Caco-2 (cell line): ENCODE results near the gene ECE1. TPM values are rescaled to one million over a fixed set of nuclear protein-coding genes. Genes with fewer than 3 reads are reported as not detected.

Experiments used
- BruUV-seq: library from RNA; stranded (reverse); fragments of 400-500 nt; replicated peaks from 2 replicates; lab custom pipeline; 2021; lab: Mats Ljungman, UMichigan
- CTCF ChIA-PET: fragments of 300-600 bp; sonication (Branson Sonifier 250); formaldehyde crosslinking; loops from one replicate; lab custom pipeline; 2022; ENCODE audit warnings: antibody characterized with exemption; lab: Charles Lee
- POLR2A ChIA-PET: fragments of 300-600 bp; sonication (Branson Sonifier 250); formaldehyde crosslinking; loops from one replicate; lab custom pipeline; 2022; ENCODE audit warnings: antibody characterized with exemption; lab: Charles Lee
- DNase-seq, 2 experiments: peaks; one replicate each; pipeline versions ENCODE4 v3.0.0 to v3.0.0-alpha.2; 2020 to 2022
- H3K27me3 ChIP-seq: replicated peaks from 2 replicates; pipeline ENCODE4 v1.6.0; 2011; ENCODE audit warnings: low read length; ENCODE audit not compliant: control insufficient read depth, insufficient read depth
- H3K36me3 ChIP-seq: 2 replicates; pipeline ENCODE4 v1.5.1; 2011; ENCODE audit warnings: low read length; ENCODE audit not compliant: control insufficient read depth, insufficient read depth
- H3K4me1 ChIP-seq: fragments of 250-450 bp; sonication (Bioruptor Pico); 2 replicates; pipeline ENCODE4 v1.5.1; 2020; ENCODE audit warnings: mild to moderate bottlenecking
- H3K4me3 ChIP-seq: 2 replicates; pipeline ENCODE4 v1.5.1; 2011; ENCODE audit warnings: low read depth, mild to moderate bottlenecking, control low read depth, low read length
- H3K9me3 ChIP-seq: fragments of 250-450 bp; sonication (Bioruptor Pico); 2 replicates; pipeline ENCODE4 v1.5.1; 2020; ENCODE audit warnings: mild to moderate bottlenecking, moderate library complexity
- H3K27ac Mint-ChIP-seq: one replicate; pipeline ENCODE4 v1.8.0; 2022; ENCODE audit warnings: mixed read lengths; ENCODE audit not compliant: unreplicated experiment
- H3K27me3 Mint-ChIP-seq: one replicate; pipeline ENCODE4 v1.8.0; 2022; ENCODE audit warnings: mixed read lengths; ENCODE audit not compliant: insufficient read depth, unreplicated experiment
- H3K36me3 Mint-ChIP-seq: one replicate; pipeline ENCODE4 v1.8.0; 2022; ENCODE audit warnings: mild to moderate bottlenecking, mixed read lengths; ENCODE audit not compliant: insufficient read depth, unreplicated experiment
- H3K4me1 Mint-ChIP-seq: one replicate; pipeline ENCODE4 v1.8.0; 2022; ENCODE audit warnings: low read depth, mixed read lengths; ENCODE audit not compliant: unreplicated experiment
- H3K4me3 Mint-ChIP-seq: one replicate; pipeline ENCODE4 v1.8.0; 2022; ENCODE audit warnings: mild to moderate bottlenecking, moderate library complexity, mixed read lengths; ENCODE audit not compliant: unreplicated experiment
- H3K9me3 Mint-ChIP-seq: one replicate; pipeline ENCODE4 v1.8.0; 2022; ENCODE audit warnings: mixed read lengths; ENCODE audit not compliant: unreplicated experiment
- intact Hi-C: fragments of 100-400 bp; cut with micrococcal nuclease; formaldehyde crosslinking; loops from one replicate; pipeline ENCODE4 v1.10.0; 2022; ENCODE audit not compliant: unreplicated experiment
- total RNA-seq: library from RNA; stranded (reverse); gene quantifications from 2 replicates; pipeline ENCODE4 v1.2.3, GENCODE V29; 2022
- TF ChIP-seq, protein P1 (sequence below), 2 experiments: fragments of 200-600 bp in 1 of 2; IDR thresholded peaks; 1 replicate in 1 of 2; 2 replicates in 1 of 2; pipeline versions ENCODE4 v1.5.1 to v1.8.0; 2011 to 2022; ENCODE audit warnings: antibody characterized with exemption in 1 of 2, control low read depth in 1 of 2, inconsistent platforms in 1 of 2, low read depth in 1 of 2, low read length in 1 of 2, mild to moderate bottlenecking in 1 of 2, moderate library complexity in 1 of 2; ENCODE audit not compliant: insufficient read depth in 1 of 2, severe bottlenecking in 1 of 2, unreplicated experiment in 1 of 2

The ECE1 gene
- total RNA-seq, 1 experiment from 2014 or later, result 50.2 TPM

DNA sequence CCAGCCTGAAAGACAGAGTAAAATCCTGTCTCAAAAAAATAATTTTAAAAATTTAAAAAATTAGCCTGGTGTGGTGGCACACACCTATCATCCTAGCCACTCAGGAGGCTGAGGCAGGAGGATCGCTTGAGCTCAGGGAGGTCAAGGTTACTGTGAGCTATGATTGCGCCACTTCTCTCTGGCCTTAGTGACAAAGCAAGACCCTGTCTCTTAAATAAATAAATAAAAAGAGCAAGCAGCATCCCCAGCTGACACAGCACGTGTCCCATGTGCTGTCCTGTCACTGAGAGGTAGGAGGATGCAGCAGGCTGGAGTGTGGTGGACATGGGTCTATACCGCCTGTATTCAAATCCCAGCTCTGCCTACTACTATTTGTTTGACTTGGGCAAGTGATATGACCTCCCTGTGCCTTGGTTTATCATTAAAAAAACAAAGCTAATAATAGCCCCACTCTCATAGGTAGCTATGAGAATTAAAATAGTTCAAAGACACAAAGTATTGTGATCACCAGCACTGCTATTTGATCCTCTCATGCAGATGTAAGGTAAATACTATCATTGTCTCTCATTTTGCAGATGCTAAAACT, 22.2 kb upstream of the ECE1 start:
- Mint-ChIP-seq H3K4me1 (no peaks in the 10 kb centered on the region), H3K36me3 (no peaks in the 10 kb centered on the region), H3K9me3 (no peaks in the 10 kb centered on the region), H3K27ac (no peak overlapping the region), H3K4me3 (no peak overlapping the region), H3K27me3 (no peaks in the 10 kb centered on the region)
- Histone ChIP-seq H3K4me1 (no peaks in the 10 kb centered on the region), H3K27me3 (no peaks in the 10 kb centered on the region), H3K9me3 (no peaks in the 10 kb centered on the region), H3K4me3 (no peak overlapping the region), H3K36me3 (no peaks in the 10 kb centered on the region; the same call in 1 of the 2 replicates)
- TF ChIP-seq, protein P1, sequence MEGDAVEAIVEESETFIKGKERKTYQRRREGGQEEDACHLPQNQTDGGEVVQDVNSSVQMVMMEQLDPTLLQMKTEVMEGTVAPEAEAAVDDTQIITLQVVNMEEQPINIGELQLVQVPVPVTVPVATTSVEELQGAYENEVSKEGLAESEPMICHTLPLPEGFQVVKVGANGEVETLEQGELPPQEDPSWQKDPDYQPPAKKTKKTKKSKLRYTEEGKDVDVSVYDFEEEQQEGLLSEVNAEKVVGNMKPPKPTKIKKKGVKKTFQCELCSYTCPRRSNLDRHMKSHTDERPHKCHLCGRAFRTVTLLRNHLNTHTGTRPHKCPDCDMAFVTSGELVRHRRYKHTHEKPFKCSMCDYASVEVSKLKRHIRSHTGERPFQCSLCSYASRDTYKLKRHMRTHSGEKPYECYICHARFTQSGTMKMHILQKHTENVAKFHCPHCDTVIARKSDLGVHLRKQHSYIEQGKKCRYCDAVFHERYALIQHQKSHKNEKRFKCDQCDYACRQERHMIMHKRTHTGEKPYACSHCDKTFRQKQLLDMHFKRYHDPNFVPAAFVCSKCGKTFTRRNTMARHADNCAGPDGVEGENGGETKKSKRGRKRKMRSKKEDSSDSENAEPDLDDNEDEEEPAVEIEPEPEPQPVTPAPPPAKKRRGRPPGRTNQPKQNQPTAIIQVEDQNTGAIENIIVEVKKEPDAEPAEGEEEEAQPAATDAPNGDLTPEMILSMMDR (IDR thresholded peaks at IDR 0.05; ENCODE audit: insufficient read depth in 1 of 2, low read depth in 1 of 2, low read length in 1 of 2, severe bottlenecking in 1 of 2, unreplicated experiment in 1 of 2), result no peak
- intact Hi-C loops, result no loop called here
- DNase-seq, result no peak
- ChIA-PET CTCF (no interaction called here), POLR2A (no interaction called here)
- no TSS peak for BruUV-seq

DNA sequence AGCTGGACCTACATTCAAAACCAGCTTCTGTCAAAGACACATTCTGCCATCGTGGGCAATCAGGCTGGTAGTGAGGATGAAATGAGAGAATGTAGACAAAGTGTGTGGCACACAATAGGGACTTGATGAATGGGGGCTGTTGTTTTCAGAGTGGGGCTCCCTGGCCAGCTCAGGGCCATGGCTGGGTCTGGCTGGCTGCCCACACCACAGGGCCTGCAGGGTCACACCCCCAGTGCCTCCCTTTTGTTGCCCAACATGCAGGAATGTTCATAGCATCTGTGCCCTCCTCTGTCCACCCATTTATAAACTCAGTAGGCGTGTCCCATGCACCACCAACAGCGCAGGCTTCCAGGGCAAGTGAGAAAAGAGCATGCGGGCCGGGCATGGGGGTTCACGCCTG, 20.8 kb upstream of the ECE1 start:
- POLR2A ChIA-PET, result no interaction called here
- H3K4me3 ChIP-seq, result no peak overlapping the region
- Mint-ChIP-seq H3K4me3 (no peak overlapping the region), H3K27me3 (no peaks in the 10 kb centered on the region), H3K4me1 (no peaks in the 10 kb centered on the region), H3K36me3 (no peaks in the 10 kb centered on the region), H3K27ac (peak overlapping the region; percentile 37), H3K9me3 (no peaks in the 10 kb centered on the region)
- CTCF ChIA-PET, result no interaction called here
- TF ChIP-seq, protein P1 (IDR thresholded peaks at IDR 0.05; ENCODE audit: insufficient read depth in 1 of 2, low read depth in 1 of 2, low read length in 1 of 2, severe bottlenecking in 1 of 2, unreplicated experiment in 1 of 2), result no peak
- no peaks in the 10 kb centered on the region for H3K4me1 ChIP-seq
- H3K27me3 ChIP-seq, result no peaks in the 10 kb centered on the region
- no peaks in the 10 kb centered on the region for H3K36me3 ChIP-seq
- intact Hi-C loops, result no loop called here
- DNase-seq, result no peak
- H3K9me3 ChIP-seq, result no peaks in the 10 kb centered on the region
- BruUV-seq, result no TSS peak

DNA sequence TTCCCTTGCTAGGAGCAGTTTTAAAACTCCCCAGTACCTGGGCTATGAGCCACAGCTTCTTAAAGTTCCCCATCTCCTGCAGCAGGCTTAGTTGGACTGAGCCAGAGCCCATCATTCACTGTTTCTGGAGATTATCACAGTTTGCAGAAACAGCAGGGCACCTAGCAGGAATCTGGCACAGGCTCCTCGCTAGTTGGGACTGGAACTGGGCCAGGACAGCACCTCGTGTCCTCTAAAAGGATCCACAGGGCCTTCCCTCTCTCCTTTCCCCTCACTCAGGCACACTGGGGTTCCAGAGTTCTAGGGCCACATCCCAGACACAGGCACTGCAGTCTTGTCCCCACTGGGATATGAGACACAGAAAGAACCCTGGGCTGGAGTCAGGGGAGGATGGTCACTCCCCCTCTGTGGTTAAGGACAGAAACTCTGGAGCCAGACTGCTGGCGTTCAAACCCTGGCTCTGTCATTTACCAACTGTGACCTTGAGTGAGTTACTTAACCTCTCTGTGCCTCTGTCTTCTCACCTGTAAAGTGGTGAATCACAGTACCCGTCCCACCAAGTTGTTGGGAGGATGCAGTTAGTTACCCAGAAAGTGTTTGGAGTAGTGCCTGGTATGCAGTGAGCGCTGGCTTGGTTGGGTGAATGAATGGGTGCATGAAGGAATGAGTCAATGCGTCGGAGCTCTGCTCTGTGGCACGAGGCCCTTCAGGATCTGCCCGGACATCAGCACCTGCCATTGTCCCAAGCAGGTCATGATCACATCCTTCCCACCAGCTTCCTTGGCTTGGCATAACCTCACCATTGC, 18.8 kb upstream of the ECE1 start:
- Mint-ChIP-seq H3K27ac (no peak overlapping the region), H3K27me3 (no peaks in the 10 kb centered on the region), H3K36me3 (no peaks in the 10 kb centered on the region), H3K4me3 (no peak overlapping the region), H3K9me3 (no peaks in the 10 kb centered on the region), H3K4me1 (no peaks in the 10 kb centered on the region)
- no peaks in the 10 kb centered on the region for H3K36me3 ChIP-seq
- BruUV-seq, result no TSS peak
- no peaks in the 10 kb centered on the region for H3K4me1 ChIP-seq
- TF ChIP-seq, protein P1 (IDR thresholded peaks at IDR 0.05; ENCODE audit: insufficient read depth in 1 of 2, low read depth in 1 of 2, low read length in 1 of 2, severe bottlenecking in 1 of 2, unreplicated experiment in 1 of 2), result no peak
- no peaks in the 10 kb centered on the region for H3K27me3 ChIP-seq
- ChIA-PET CTCF (no interaction called here), POLR2A (no interaction called here)
- intact Hi-C loops, result no loop called here
- no peak overlapping the region for H3K4me3 ChIP-seq
- no peak for DNase-seq
- no peaks in the 10 kb centered on the region for H3K9me3 ChIP-seq
